GM06990 (cell line): Measurements from ENCODE around the gene MAS1L.

Source experiments
- DNase-seq: peaks from one replicate; pipeline ENCODE4 v3.0.0-alpha.2; 2011; ENCODE audit not compliant: insufficient read length; ENCODE audit errors: extremely low read depth
- H3K27me3 ChIP-seq: replicated peaks from 2 replicates; pipeline ENCODE4 v1.6.0; 2011; ENCODE audit warnings: low read length; ENCODE audit not compliant: control insufficient read depth, insufficient read depth
- H3K36me3 ChIP-seq: 2 replicates; pipeline ENCODE4 v1.5.1; 2011; ENCODE audit warnings: low read length; ENCODE audit not compliant: control insufficient read depth, insufficient read depth
- H3K4me3 ChIP-seq: replicated peaks from 2 replicates; pipeline ENCODE4 v1.5.1; 2011; ENCODE audit warnings: low read depth, mild to moderate bottlenecking, control low read depth, low read length
- TF ChIP-seq, protein P1 (sequence below): IDR thresholded peaks from 2 replicates; pipeline ENCODE4 v1.5.1; 2011; ENCODE audit warnings: low read length, control low read depth, mild to moderate bottlenecking, inconsistent platforms; ENCODE audit not compliant: insufficient read depth, poor library complexity, severe bottlenecking

MAS1L gene

DNA sequence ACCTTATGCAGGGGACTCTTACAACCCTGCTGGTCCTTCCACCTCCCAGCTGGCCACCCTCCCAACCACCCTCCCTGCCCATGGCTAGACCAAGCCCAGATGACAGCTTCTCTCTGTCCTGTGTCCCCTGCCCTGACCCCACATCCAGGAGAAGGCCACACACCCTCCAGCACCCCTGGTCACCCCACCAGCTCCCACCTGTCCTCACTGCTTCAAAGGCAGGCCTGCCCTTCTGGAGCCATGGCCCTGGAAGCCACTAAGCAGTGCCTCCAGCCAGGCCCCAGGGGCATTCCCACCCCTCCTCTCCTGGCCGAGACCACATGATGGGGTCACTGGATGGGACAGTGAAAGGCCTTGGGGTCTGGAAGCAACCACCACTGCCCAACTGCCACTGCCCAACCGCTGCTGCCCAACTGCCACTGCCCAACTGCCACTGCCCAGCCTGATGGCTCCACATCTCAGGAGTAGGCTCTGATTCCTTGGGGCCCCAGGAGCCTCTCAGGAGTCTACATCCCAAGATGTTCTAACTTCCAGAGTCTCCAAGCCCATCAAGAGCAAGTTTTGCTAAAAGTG, 41.3 kb upstream of the MAS1L start:
- TF ChIP-seq, protein P1, sequence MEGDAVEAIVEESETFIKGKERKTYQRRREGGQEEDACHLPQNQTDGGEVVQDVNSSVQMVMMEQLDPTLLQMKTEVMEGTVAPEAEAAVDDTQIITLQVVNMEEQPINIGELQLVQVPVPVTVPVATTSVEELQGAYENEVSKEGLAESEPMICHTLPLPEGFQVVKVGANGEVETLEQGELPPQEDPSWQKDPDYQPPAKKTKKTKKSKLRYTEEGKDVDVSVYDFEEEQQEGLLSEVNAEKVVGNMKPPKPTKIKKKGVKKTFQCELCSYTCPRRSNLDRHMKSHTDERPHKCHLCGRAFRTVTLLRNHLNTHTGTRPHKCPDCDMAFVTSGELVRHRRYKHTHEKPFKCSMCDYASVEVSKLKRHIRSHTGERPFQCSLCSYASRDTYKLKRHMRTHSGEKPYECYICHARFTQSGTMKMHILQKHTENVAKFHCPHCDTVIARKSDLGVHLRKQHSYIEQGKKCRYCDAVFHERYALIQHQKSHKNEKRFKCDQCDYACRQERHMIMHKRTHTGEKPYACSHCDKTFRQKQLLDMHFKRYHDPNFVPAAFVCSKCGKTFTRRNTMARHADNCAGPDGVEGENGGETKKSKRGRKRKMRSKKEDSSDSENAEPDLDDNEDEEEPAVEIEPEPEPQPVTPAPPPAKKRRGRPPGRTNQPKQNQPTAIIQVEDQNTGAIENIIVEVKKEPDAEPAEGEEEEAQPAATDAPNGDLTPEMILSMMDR: no peak
- H3K36me3 ChIP-seq: no peaks in the 10 kb centered on the region
- H3K4me3 ChIP-seq: no peak overlapping the region
- H3K27me3 ChIP-seq: no peaks in the 10 kb centered on the region
- no peak for DNase-seq

DNA sequence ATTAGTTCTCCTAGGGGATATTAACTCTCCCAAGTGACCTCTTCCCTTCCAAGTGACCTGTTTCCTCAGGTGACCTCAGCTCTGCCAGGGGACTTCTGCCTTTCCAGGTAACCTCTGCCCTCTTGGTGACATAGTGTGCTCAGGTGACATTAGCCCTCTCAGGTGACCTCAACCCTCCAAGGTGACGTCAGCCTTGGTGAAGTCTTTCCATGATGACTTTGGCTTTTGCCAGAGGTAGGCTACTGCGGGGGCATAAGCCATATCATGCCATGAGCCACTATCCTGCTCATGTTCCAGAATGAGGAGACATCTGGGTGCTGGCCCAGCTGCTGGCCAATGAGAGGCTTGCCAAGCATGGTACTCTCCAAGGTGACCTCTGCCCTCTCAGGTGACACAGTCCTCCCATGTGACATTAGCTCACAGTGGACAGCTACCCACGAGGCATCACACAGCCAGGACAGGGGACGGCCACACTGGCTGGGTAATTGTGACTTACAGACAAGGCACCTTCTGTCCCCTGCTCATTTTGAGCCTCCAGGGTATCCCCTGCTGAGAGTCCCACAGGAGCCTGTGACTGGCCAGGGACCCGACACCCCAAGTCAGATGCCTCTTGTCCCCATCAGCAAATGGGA, 40.7 kb upstream of the MAS1L start:
- no peak overlapping the region for H3K4me3 ChIP-seq
- no peaks in the 10 kb centered on the region for H3K27me3 ChIP-seq
- no peak for DNase-seq
- H3K36me3 ChIP-seq: no peaks in the 10 kb centered on the region
- TF ChIP-seq, protein P1: no peak

DNA sequence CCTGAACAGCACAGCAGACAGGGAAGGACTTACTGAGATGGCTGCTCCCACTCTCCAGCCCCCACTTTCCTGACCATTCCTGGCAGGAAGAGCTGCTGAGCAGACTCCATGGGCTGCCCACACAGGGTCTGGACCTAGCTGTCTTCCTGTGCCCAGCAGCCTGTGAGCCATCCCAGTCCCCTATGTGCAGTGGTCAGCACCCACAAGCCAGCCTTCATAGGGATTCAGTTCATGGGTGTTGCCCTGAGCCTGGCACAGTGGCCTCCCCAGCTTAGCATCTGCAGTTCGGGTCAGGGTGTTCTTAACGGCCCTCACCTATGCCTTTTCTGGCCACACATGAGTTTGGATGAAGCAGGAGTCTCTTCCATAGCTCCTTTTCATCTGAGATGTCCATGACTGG, 39.8 kb upstream of the MAS1L start:
- no peaks in the 10 kb centered on the region for H3K36me3 ChIP-seq
- no peaks in the 10 kb centered on the region for H3K27me3 ChIP-seq
- no peak overlapping the region for H3K4me3 ChIP-seq
- no peak for DNase-seq
- TF ChIP-seq, protein P1: no peak

DNA sequence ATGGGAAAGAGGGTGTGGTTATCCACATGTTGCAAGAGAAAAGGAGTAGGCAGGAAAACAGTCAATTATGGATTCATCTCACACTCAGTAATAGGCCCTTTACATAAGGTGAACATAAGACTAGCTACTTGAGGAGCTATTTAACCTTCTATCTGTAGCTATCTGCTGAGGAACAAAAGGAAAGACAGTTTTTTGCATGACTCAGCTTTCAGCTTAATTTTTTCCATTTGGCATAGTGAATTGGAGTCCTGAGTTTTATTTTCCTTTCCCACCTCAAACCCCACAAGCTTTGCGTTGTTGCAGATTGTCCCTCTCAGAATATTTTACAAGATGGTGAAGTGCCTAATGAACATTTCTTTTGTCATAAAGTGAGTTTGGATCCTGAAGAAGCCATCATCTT, 39.4 kb upstream of the MAS1L start:
- TF ChIP-seq, protein P1: no peak
- Histone ChIP-seq H3K27me3 (no peaks in the 10 kb centered on the region), H3K4me3 (no peak overlapping the region), H3K36me3 (no peaks in the 10 kb centered on the region)
- no peak for DNase-seq

DNA sequence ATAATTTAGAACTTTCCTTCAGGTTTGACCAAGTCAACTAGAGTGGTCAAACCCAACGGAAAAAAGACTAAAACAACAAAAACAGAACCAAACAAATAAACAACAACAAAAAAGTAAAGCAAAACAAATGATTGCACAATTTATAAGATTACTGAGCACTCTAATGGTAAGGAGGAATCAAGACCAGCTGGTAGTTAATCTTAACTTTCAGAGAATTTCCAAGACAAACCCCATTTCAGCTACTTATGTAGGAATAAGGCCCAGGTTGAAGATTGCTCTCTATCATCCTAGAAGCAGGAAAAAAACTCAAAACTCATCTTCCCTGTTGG, 37.5 kb upstream of the MAS1L start:
- Histone ChIP-seq H3K36me3 (no peaks in the 10 kb centered on the region), H3K27me3 (no peaks in the 10 kb centered on the region), H3K4me3 (no peak overlapping the region)
- TF ChIP-seq, protein P1: no peak
- no peak for DNase-seq
